Measurements from ENCODE around the gene DLGAP1. TPM values are rescaled to one million over a fixed set of nuclear protein-coding genes. Genes with fewer than 3 reads are reported as not detected.

Gene DLGAP1
- total RNA-seq, 1 donor from 2014 or later = 0.05 TPM

DNA sequence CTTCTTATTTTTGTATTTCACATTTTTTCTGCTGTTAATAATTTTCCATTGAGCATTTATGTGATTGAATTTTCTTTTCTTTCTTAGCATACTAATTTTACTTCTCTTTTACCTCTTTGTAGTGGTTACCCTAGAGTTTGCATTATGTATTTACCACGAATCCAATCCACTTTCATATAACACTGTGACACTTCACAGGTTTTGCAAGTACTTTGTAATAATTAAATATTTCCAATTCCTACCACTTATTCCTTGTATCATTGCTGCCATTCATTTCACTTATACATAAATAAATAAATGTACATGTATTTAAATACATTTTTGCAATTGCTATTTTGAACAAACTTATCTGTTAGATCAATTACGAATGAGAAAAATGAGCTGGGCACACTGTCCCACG, 894.4 kb downstream of the DLGAP1 start:
- Mint-ChIP-seq H3K36me3 (ENCODE audit: unreplicated experiment) (no peaks in the 10 kb centered on the region), H3K27ac (ENCODE audit: unreplicated experiment) (no peak overlapping the region), H3K9me3 (ENCODE audit: unreplicated experiment) (peaks cover 8% of the 10 kb centered on the region), H3K27me3 (ENCODE audit: unreplicated experiment) (no peaks in the 10 kb centered on the region), H3K4me1 (ENCODE audit: unreplicated experiment) (peaks cover 7% of the 10 kb centered on the region), H3K4me3 (ENCODE audit: unreplicated experiment) (no peak overlapping the region)
- TF ChIP-seq, protein P1, sequence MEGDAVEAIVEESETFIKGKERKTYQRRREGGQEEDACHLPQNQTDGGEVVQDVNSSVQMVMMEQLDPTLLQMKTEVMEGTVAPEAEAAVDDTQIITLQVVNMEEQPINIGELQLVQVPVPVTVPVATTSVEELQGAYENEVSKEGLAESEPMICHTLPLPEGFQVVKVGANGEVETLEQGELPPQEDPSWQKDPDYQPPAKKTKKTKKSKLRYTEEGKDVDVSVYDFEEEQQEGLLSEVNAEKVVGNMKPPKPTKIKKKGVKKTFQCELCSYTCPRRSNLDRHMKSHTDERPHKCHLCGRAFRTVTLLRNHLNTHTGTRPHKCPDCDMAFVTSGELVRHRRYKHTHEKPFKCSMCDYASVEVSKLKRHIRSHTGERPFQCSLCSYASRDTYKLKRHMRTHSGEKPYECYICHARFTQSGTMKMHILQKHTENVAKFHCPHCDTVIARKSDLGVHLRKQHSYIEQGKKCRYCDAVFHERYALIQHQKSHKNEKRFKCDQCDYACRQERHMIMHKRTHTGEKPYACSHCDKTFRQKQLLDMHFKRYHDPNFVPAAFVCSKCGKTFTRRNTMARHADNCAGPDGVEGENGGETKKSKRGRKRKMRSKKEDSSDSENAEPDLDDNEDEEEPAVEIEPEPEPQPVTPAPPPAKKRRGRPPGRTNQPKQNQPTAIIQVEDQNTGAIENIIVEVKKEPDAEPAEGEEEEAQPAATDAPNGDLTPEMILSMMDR (IDR thresholded peaks at IDR 0.05) = no peak
- no peak for DNase-seq (ENCODE audit: extremely low spot score, unreplicated experiment)

DNA sequence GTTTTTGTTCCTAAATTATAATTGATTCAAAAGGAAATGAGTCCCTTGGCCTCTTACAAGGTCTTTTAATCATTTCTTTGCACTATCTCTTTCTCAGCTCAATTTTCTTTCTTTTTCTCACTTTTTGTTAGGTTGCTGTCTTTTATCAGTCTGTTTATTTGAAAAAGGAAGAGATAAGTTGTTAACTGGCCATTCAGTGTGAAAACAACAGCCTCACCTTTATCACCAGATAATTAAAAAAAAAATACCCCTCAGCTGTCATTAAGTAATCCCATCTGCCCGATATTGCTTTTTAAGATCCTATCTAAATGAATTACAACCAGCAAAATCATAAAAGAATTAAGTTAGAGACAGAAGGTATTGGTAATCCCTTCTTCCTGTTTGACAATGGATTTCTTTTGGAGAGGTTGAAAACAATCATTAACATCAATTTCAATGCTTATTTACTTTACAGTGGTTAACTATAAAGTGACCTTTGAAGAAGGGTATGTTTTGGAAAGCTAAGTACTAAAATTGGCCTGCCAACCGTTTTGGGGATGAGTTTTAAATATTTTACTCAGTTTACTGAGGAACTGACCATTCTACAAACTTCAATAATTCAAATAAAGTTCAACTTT, 900.2 kb downstream of the DLGAP1 start:
- TF ChIP-seq, protein P1 (IDR thresholded peaks at IDR 0.05) = no peak
- H3K4me3 Mint-ChIP-seq (ENCODE audit: unreplicated experiment) = no peak overlapping the region

DNA sequence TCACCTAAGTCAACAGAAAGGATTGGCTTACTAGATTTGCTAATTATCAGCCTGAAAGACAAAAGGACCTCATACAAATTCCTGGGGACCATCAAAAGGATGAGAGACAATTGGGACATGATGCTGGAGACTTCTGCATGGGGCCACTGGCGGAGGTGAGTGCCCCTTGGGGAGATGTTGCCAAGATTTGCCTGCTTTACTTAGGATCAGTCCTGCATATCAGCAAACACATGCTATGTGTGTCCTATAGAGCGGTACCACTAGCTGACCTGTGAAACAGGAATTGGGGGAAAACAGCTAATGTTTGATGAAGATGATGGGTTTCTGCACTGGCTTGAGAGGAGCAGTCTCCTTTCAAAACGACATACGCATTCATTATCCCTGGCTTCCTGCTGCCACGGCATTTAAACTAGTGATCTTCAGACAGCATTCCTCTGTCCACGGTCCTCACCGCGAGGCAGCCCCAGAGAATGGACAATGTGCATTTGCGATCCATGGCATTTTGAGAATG, 901.0 kb downstream of the DLGAP1 start:
- no peak overlapping the region for H3K4me3 Mint-ChIP-seq (ENCODE audit: unreplicated experiment)
- TF ChIP-seq, protein P1 (IDR thresholded peaks at IDR 0.05) = no peak

More for the DNA sequence above, 900.2 kb downstream of the DLGAP1 start:
- Mint-ChIP-seq H3K9me3 (ENCODE audit: unreplicated experiment) (no peaks in the 10 kb centered on the region), H3K4me1 (ENCODE audit: unreplicated experiment) (peaks cover 4% of the 10 kb centered on the region), H3K36me3 (ENCODE audit: unreplicated experiment) (no peaks in the 10 kb centered on the region), H3K27ac (ENCODE audit: unreplicated experiment) (no peak overlapping the region), H3K27me3 (ENCODE audit: unreplicated experiment) (no peaks in the 10 kb centered on the region)
- DNase-seq (ENCODE audit: extremely low spot score, unreplicated experiment) = no peak

DNA sequence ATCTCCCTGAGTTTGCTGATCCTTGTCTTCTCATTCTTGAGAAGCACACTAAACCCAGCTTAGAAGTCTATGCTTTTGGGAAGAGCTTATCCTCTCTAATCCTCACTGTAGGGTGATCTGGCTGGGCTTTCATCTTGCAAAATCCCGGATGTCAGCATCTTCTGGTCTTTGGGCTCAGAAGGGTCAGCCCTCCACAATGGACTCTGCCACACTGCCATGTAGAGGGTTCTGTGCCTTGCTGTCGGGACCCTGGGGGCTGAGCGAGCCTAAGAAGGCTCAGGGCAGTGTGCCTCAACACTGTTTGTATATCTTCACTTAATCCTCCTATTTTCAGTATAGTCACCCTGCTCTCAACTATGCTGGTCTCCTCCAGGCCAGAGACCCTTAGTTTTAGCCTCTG, 902.8 kb downstream of the DLGAP1 start:
- peaks cover 12% of the 10 kb centered on the region for H3K4me1 Mint-ChIP-seq (ENCODE audit: unreplicated experiment)
- no peak overlapping the region for H3K27ac Mint-ChIP-seq (ENCODE audit: unreplicated experiment)
- TF ChIP-seq, protein P1 (IDR thresholded peaks at IDR 0.05) = no peak
- no peak for DNase-seq (ENCODE audit: extremely low spot score, unreplicated experiment)
- H3K4me3 Mint-ChIP-seq (ENCODE audit: unreplicated experiment) = no peak overlapping the region
- H3K9me3 Mint-ChIP-seq (ENCODE audit: unreplicated experiment) = no peaks in the 10 kb centered on the region
- H3K27me3 Mint-ChIP-seq (ENCODE audit: unreplicated experiment) = peaks cover under 1% of the 10 kb centered on the region
- no peaks in the 10 kb centered on the region for H3K36me3 Mint-ChIP-seq (ENCODE audit: unreplicated experiment)

More for the DNA sequence above, 901.0 kb downstream of the DLGAP1 start:
- H3K36me3 Mint-ChIP-seq (ENCODE audit: unreplicated experiment) = no peaks in the 10 kb centered on the region
- H3K4me1 Mint-ChIP-seq (ENCODE audit: unreplicated experiment) = peaks cover 4% of the 10 kb centered on the region
- H3K27me3 Mint-ChIP-seq (ENCODE audit: unreplicated experiment) = no peaks in the 10 kb centered on the region
- no peak for DNase-seq (ENCODE audit: extremely low spot score, unreplicated experiment)
- no peak overlapping the region for H3K27ac Mint-ChIP-seq (ENCODE audit: unreplicated experiment)
- H3K9me3 Mint-ChIP-seq (ENCODE audit: unreplicated experiment) = no peaks in the 10 kb centered on the region

DNA sequence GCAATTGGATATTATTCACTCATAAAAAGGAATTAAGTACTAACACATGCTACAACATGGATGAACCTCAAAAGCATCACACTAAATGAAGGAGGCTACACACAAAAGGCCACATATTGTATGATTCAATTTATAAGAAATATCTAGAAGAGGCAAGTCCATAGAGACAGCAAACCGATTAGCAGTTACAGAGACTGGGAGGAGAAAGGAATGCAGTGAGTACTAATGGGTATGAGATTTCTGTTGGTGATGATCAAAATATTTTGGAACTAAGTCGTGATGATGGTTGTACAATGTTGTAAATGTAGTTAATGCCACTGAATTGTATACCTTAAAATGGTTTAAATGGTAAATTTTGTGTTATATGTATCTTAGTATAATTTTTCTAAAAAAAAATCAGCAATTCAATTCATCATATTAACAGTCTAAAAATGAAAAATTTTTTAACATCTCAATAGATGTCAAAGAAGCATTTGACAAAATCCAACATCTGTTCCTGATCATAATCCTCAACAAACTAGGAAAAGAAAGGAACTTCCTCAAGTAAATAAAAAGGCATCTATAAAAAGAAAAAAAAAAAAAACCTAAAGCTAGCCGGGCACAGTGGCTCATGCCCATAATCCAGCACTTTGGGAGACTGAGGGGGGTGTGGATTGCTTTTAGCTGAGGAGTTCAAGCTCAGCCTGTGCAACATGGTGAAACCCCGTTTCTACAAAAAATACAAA, 907.1 kb downstream of the DLGAP1 start:
- Mint-ChIP-seq H3K36me3 (ENCODE audit: unreplicated experiment) (no peaks in the 10 kb centered on the region), H3K27me3 (ENCODE audit: unreplicated experiment) (peaks cover 3% of the 10 kb centered on the region), H3K9me3 (ENCODE audit: unreplicated experiment) (no peaks in the 10 kb centered on the region), H3K4me3 (ENCODE audit: unreplicated experiment) (no peak overlapping the region), H3K4me1 (ENCODE audit: unreplicated experiment) (peaks cover 12% of the 10 kb centered on the region), H3K27ac (ENCODE audit: unreplicated experiment) (no peak overlapping the region)
- DNase-seq (ENCODE audit: extremely low spot score, unreplicated experiment) = no peak
- TF ChIP-seq, protein P1 (IDR thresholded peaks at IDR 0.05) = no peak
